ENCODE data around the gene CTIF.
A peak's percentile ranks its signal among the peaks of the same experiment; 100 is the strongest.

CTIF gene

GRCh38 chr18:48605408-48605845, 66.6 kb downstream of the CTIF start:
- Histone ChIP-seq H3K9ac (ENCODE audit: low read length) (no peak overlapping the region), H3K79me2 (ENCODE audit: insufficient read depth, low read length) (no peaks in the 10 kb centered on the region), H3K9me2 (replicated peaks; ENCODE audit: insufficient read depth, low read length) (no peaks in the 10 kb centered on the region), H3K4me3 (ENCODE audit: insufficient read depth, low read length, poor library complexity, severe bottlenecking) (no peak overlapping the region), H3K27me3 (ENCODE audit: low read length) (no peaks in the 10 kb centered on the region), H3K4me2 (ENCODE audit: low read depth, low read length, poor library complexity, severe bottlenecking) (no peak overlapping the region), H3K36me3 (ENCODE audit: low read length) (no peaks in the 10 kb centered on the region), H3K9me3 (ENCODE audit: insufficient read depth, low read length) (no peaks in the 10 kb centered on the region), H2AFZ (ENCODE audit: low read depth, low read length, severe bottlenecking) (no peak overlapping the region), H4K20me1 (ENCODE audit: low read depth, low read length) (no peaks in the 10 kb centered on the region), H3K27ac (ENCODE audit: low read depth, low read length) (no peak overlapping the region), H3F3A (ENCODE audit: insufficient read depth) (no peaks in the 10 kb centered on the region)
- TF ChIP-seq CTCF (IDR thresholded peaks at IDR 0.05; ENCODE audit: insufficient read depth, low read length, poor library complexity, severe bottlenecking) (peak; percentile 63), EZH2phosphoT487 (conservative IDR thresholded peaks at IDR 0.05; ENCODE audit: low read length) (no peak)

DNA sequence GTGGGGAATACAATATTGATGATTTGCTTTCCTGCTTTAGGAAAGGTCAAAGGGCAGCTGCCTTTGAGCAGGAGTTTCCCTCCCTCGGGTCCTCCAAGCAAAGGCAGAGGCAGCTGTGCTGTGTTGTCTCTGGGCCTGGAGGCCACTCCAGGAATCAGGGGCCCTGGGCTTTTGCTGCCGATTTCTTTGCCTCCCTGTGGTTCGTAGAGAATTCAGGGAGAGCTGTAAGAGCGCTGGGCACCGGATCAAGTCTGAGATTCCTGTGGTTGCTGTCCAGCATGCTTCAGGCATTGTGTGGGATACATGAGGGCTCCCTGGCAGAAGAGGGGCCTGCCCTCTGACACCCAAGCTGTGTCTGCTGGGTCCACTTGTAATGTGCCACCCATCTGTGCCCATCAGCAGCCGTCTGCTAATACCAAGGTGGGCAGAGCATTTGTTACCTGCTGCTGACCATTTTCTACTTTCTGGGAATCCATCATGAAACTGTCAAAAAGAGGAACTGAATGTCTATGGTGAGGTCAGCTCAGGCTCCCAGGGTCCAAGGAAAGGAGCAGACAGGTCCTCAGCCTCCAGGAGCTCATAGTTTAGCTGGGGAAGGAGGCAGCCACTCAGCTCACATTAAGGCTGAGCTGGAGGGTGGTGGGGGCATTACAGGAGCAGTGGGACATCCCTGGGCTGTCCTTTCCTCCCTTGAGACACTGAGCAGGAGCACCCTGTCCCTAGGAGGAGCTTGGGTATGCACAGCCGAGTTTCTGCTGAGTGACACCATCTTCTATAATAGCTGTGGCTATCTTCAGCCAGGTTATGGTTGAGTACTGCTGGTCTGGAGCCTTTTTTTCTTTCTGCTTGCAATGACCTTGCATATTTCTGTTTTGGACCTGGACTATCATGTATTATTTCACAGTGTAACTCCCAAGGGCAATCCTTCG, 68.5 kb downstream of the CTIF start:
- H3F3A ChIP-seq (ENCODE audit: insufficient read depth), result no peaks in the 10 kb centered on the region
- no peak overlapping the region for H3K9ac ChIP-seq (ENCODE audit: low read length)
- H4K20me1 ChIP-seq (ENCODE audit: low read depth, low read length), result no peaks in the 10 kb centered on the region

DNA sequence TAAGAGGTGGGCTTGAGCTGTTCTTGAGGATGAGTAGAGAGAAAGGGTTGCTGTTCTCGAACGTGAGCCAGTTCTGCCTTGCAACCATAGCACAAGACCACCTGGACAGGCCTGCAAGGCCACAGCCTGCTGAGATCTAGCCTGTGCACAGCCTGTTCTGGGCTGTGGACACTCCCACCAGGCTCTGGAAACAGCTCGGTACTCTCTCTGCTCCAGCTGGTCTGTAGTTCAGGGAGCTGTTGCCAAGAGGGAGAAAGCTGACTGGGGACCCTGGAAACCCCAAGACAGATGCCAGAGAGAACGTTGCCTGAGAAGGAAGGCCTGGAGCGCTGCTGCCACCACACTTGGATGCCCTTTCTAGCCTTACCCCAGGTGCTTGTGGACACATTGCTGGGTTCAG, 69.8 kb downstream of the CTIF start:
- Histone ChIP-seq H3K9ac (ENCODE audit: low read length) (no peak overlapping the region), H4K20me1 (ENCODE audit: low read depth, low read length) (no peaks in the 10 kb centered on the region), H3K27me3 (ENCODE audit: low read length) (no peaks in the 10 kb centered on the region), H3F3A (ENCODE audit: insufficient read depth) (no peaks in the 10 kb centered on the region), H2AFZ (ENCODE audit: low read depth, low read length, severe bottlenecking) (no peak overlapping the region), H3K27ac (ENCODE audit: low read depth, low read length) (no peak overlapping the region), H3K36me3 (ENCODE audit: low read length) (no peaks in the 10 kb centered on the region), H3K4me2 (ENCODE audit: low read depth, low read length, poor library complexity, severe bottlenecking) (no peak overlapping the region), H3K9me2 (replicated peaks; ENCODE audit: insufficient read depth, low read length) (no peaks in the 10 kb centered on the region), H3K4me3 (ENCODE audit: insufficient read depth, low read length, poor library complexity, severe bottlenecking) (no peak overlapping the region), H3K9me3 (ENCODE audit: insufficient read depth, low read length) (no peaks in the 10 kb centered on the region), H3K79me2 (ENCODE audit: insufficient read depth, low read length) (no peaks in the 10 kb centered on the region)
- no peak for TF ChIP-seq CTCF (IDR thresholded peaks at IDR 0.05; ENCODE audit: insufficient read depth, low read length, poor library complexity, severe bottlenecking)
- TF ChIP-seq EZH2phosphoT487 (conservative IDR thresholded peaks at IDR 0.05; ENCODE audit: low read length), result no peak

More for the DNA sequence above, 68.5 kb downstream of the CTIF start:
- Histone ChIP-seq H3K9me3 (ENCODE audit: insufficient read depth, low read length) (no peaks in the 10 kb centered on the region), H3K4me2 (ENCODE audit: low read depth, low read length, poor library complexity, severe bottlenecking) (no peak overlapping the region), H3K27me3 (ENCODE audit: low read length) (no peaks in the 10 kb centered on the region), H3K4me3 (ENCODE audit: insufficient read depth, low read length, poor library complexity, severe bottlenecking) (no peak overlapping the region), H3K36me3 (ENCODE audit: low read length) (no peaks in the 10 kb centered on the region), H2AFZ (ENCODE audit: low read depth, low read length, severe bottlenecking) (no peak overlapping the region), H3K9me2 (replicated peaks; ENCODE audit: insufficient read depth, low read length) (no peaks in the 10 kb centered on the region), H3K79me2 (ENCODE audit: insufficient read depth, low read length) (no peaks in the 10 kb centered on the region), H3K27ac (ENCODE audit: low read depth, low read length) (no peak overlapping the region)
- no peak for TF ChIP-seq EZH2phosphoT487 (conservative IDR thresholded peaks at IDR 0.05; ENCODE audit: low read length)
- TF ChIP-seq CTCF (IDR thresholded peaks at IDR 0.05; ENCODE audit: insufficient read depth, low read length, poor library complexity, severe bottlenecking), result no peak
